ENCODE measurements around the gene RNF10.

Gene RNF10

GRCh38 chr12:120580787-120581723 lies 46.9 kb downstream of the RNF10 start, which contains the start of gene POP5:
Gene POP5 (minus strand): TSS chr12:120581402. CDS start chr12:120581362, 40 bp downstream.
- H3K36me3 Mint-ChIP-seq (ENCODE audit: low read depth), result peaks cover 29% of the 10 kb centered on the region
- no peaks in the 10 kb centered on the region for H3K9me3 Mint-ChIP-seq

GRCh38 chr12:120581998-120582397 lies 47.8 kb downstream of the RNF10 start:
- DNase-seq (ENCODE audit: low spot score), result no peak
- H3K9me3 Mint-ChIP-seq, result no peaks in the 10 kb centered on the region
- peaks cover 18% of the 10 kb centered on the region for H3K27me3 Mint-ChIP-seq (ENCODE audit: low read depth)
- peak overlapping the region; percentile 88 for H3K27ac Mint-ChIP-seq
- H3K4me1 Mint-ChIP-seq (ENCODE audit: low read depth), result peaks cover 31% of the 10 kb centered on the region
- peaks cover 20% of the 10 kb centered on the region for H3K36me3 Mint-ChIP-seq (ENCODE audit: low read depth)
- peak overlapping the region; percentile 96 for H3K4me3 Mint-ChIP-seq

More at GRCh38 chr12:120580787-120581723, 46.9 kb downstream of the RNF10 start, which contains the start of gene POP5:
- peaks cover 31% of the 10 kb centered on the region for H3K4me1 Mint-ChIP-seq (ENCODE audit: low read depth)
- H3K27ac Mint-ChIP-seq, result peak within 1 kb of the TSS; percentile 88
- peak; percentile 96 for DNase-seq (ENCODE audit: low spot score)
- H3K27me3 Mint-ChIP-seq (ENCODE audit: low read depth), result peaks cover 11% of the 10 kb centered on the region
- H3K4me3 Mint-ChIP-seq, result peak within 1 kb of the TSS; percentile 96

GRCh38 chr12:120583478-120584030 lies 49.4 kb downstream of the RNF10 start:
- DNase-seq (ENCODE audit: low spot score), result peak; percentile 71
- Mint-ChIP-seq H3K9me3 (no peaks in the 10 kb centered on the region), H3K4me1 (ENCODE audit: low read depth) (peaks cover 31% of the 10 kb centered on the region), H3K4me3 (peak overlapping the region; percentile 61), H3K27ac (no peak overlapping the region), H3K27me3 (ENCODE audit: low read depth) (peaks cover 20% of the 10 kb centered on the region), H3K36me3 (ENCODE audit: low read depth) (peaks cover 10% of the 10 kb centered on the region)

- DNase-seq (ENCODE audit: low spot score), result peak; percentile 35
- peaks cover 20% of the 10 kb centered on the region for H3K27me3 Mint-ChIP-seq (ENCODE audit: low read depth)
- H3K9me3 Mint-ChIP-seq, result no peaks in the 10 kb centered on the region
Measured at GRCh38 chr12:120584343-120585149, 50.4 kb downstream of the RNF10 start.

GRCh38 chr12:120586206-120586605 lies 52.0 kb downstream of the RNF10 start:
- no peaks in the 10 kb centered on the region for H3K36me3 Mint-ChIP-seq (ENCODE audit: low read depth)
- peaks cover 20% of the 10 kb centered on the region for H3K4me1 Mint-ChIP-seq (ENCODE audit: low read depth)
- H3K27me3 Mint-ChIP-seq (ENCODE audit: low read depth), result peaks cover 20% of the 10 kb centered on the region
- no peaks in the 10 kb centered on the region for H3K9me3 Mint-ChIP-seq
- no peak for DNase-seq (ENCODE audit: low spot score)
- no peak overlapping the region for H3K4me3 Mint-ChIP-seq
- H3K27ac Mint-ChIP-seq, result no peak overlapping the region

More at GRCh38 chr12:120584343-120585149, 50.4 kb downstream of the RNF10 start:
- Mint-ChIP-seq H3K4me1 (ENCODE audit: low read depth) (peaks cover 27% of the 10 kb centered on the region), H3K27ac (no peak overlapping the region), H3K4me3 (peak overlapping the region; percentile 69), H3K36me3 (ENCODE audit: low read depth) (peaks cover 2% of the 10 kb centered on the region)

GRCh38 chr12:120586860-120587259 lies 52.7 kb downstream of the RNF10 start:
- no peaks in the 10 kb centered on the region for H3K9me3 Mint-ChIP-seq
- no peak for DNase-seq (ENCODE audit: low spot score)
- H3K4me3 Mint-ChIP-seq, result no peak overlapping the region
- peaks cover 20% of the 10 kb centered on the region for H3K27me3 Mint-ChIP-seq (ENCODE audit: low read depth)
- no peak overlapping the region for H3K27ac Mint-ChIP-seq
- no peaks in the 10 kb centered on the region for H3K36me3 Mint-ChIP-seq (ENCODE audit: low read depth)
- H3K4me1 Mint-ChIP-seq (ENCODE audit: low read depth), result peaks cover 15% of the 10 kb centered on the region

- H3K9me3 Mint-ChIP-seq, result no peaks in the 10 kb centered on the region
Measured at GRCh38 chr12:120588371-120588770, 54.2 kb downstream of the RNF10 start.

GRCh38 chr12:120588948-120589930 lies 55.1 kb downstream of the RNF10 start:
- Mint-ChIP-seq H3K36me3 (ENCODE audit: low read depth) (no peaks in the 10 kb centered on the region), H3K27me3 (ENCODE audit: low read depth) (peaks cover 18% of the 10 kb centered on the region), H3K4me3 (no peak overlapping the region), H3K27ac (no peak overlapping the region), H3K4me1 (ENCODE audit: low read depth) (peaks cover 1% of the 10 kb centered on the region), H3K9me3 (no peaks in the 10 kb centered on the region)
- DNase-seq (ENCODE audit: low spot score), result no peak

More at GRCh38 chr12:120588371-120588770, 54.2 kb downstream of the RNF10 start:
- peaks cover 7% of the 10 kb centered on the region for H3K4me1 Mint-ChIP-seq (ENCODE audit: low read depth)
- no peak for DNase-seq (ENCODE audit: low spot score)
- H3K36me3 Mint-ChIP-seq (ENCODE audit: low read depth), result no peaks in the 10 kb centered on the region
- no peak overlapping the region for H3K4me3 Mint-ChIP-seq
- H3K27me3 Mint-ChIP-seq (ENCODE audit: low read depth), result peaks cover 20% of the 10 kb centered on the region
- no peak overlapping the region for H3K27ac Mint-ChIP-seq

- Mint-ChIP-seq H3K4me1 (ENCODE audit: low read depth) (no peaks in the 10 kb centered on the region), H3K27me3 (ENCODE audit: low read depth) (peaks cover 11% of the 10 kb centered on the region), H3K27ac (no peak overlapping the region)
Measured at GRCh38 chr12:120590741-120591407, 56.7 kb downstream of the RNF10 start.

GRCh38 chr12:120592121-120593049 lies 58.2 kb downstream of the RNF10 start:
- H3K27ac Mint-ChIP-seq, result no peak overlapping the region
- no peaks in the 10 kb centered on the region for H3K36me3 Mint-ChIP-seq (ENCODE audit: low read depth)
- no peak for DNase-seq (ENCODE audit: low spot score)
- no peaks in the 10 kb centered on the region for H3K27me3 Mint-ChIP-seq (ENCODE audit: low read depth)
- H3K4me1 Mint-ChIP-seq (ENCODE audit: low read depth), result no peaks in the 10 kb centered on the region
- H3K9me3 Mint-ChIP-seq, result no peaks in the 10 kb centered on the region
- no peak overlapping the region for H3K4me3 Mint-ChIP-seq

More at GRCh38 chr12:120590741-120591407, 56.7 kb downstream of the RNF10 start:
- Mint-ChIP-seq H3K9me3 (no peaks in the 10 kb centered on the region), H3K4me3 (no peak overlapping the region), H3K36me3 (ENCODE audit: low read depth) (no peaks in the 10 kb centered on the region)
- DNase-seq (ENCODE audit: low spot score), result no peak

GRCh38 chr12:120596901-120597300 lies 62.7 kb downstream of the RNF10 start:
- no peaks in the 10 kb centered on the region for H3K4me1 Mint-ChIP-seq (ENCODE audit: low read depth)

More at GRCh38 chr12:120596901-120597300, 62.7 kb downstream of the RNF10 start:
- Mint-ChIP-seq H3K36me3 (ENCODE audit: low read depth) (no peaks in the 10 kb centered on the region), H3K27me3 (ENCODE audit: low read depth) (peaks cover 3% of the 10 kb centered on the region), H3K4me3 (no peak overlapping the region), H3K27ac (no peak overlapping the region), H3K9me3 (no peaks in the 10 kb centered on the region)
- DNase-seq (ENCODE audit: low spot score), result no peak

Data from T-helper 2 cell treated with Interferon-gamma antibody and Interleukin-4, amounts not matched to agents 5 μg/mL and 100 μg/mL, for 36 hours (primary cell).